GM23338 (cell line): Measurements from ENCODE around the gene SLC25A42. TPM values are rescaled to one million over a fixed set of nuclear protein-coding genes. Genes with fewer than 3 reads are reported as not detected.

Experiments used
- ATAC-seq: fragments of 200-7000 bp; cut with Tn5 transposase; 3 replicates; pipeline ENCODE4 v1.9.1; 2020
- DNase-seq: peaks from one replicate; pipeline ENCODE4 v3.0.0-alpha.2; 2015; ENCODE audit warnings: low spot score
- H2AFZ ChIP-seq: fragments of 200-600 bp; sonication (generic); 2 replicates; pipeline ENCODE4 v1.8.0; 2016; ENCODE audit warnings: antibody characterized with exemption, mild to moderate bottlenecking, moderate library complexity
- H3F3A ChIP-seq: fragments of 200-600 bp; sonication (generic); replicated peaks from 2 replicates; pipeline ENCODE4 v1.8.0; 2017; ENCODE audit warnings: antibody characterized with exemption, mixed run types, low read depth
- H3K27ac ChIP-seq: fragments of 200-600 bp; sonication (generic); 2 replicates; pipeline ENCODE4 v1.6.1; 2016; ENCODE audit warnings: low read depth
- H3K27me3 ChIP-seq: fragments of 200-600 bp; sonication (generic); 2 replicates; pipeline ENCODE4 v1.8.0; 2016; ENCODE audit warnings: mild to moderate bottlenecking, mixed run types, moderate library complexity; ENCODE audit not compliant: insufficient read depth
- H3K36me3 ChIP-seq: fragments of 200-600 bp; sonication (generic); 2 replicates; pipeline ENCODE4 v1.8.0; 2016; ENCODE audit warnings: mild to moderate bottlenecking; ENCODE audit not compliant: insufficient read depth
- H3K4me1 ChIP-seq: fragments of 200-600 bp; sonication (generic); 2 replicates; pipeline ENCODE4 v1.8.0; 2016; ENCODE audit warnings: mild to moderate bottlenecking, moderate library complexity; ENCODE audit not compliant: insufficient read depth
- H3K4me2 ChIP-seq: fragments of 200-600 bp; sonication (generic); 2 replicates; pipeline ENCODE4 v1.7.1; 2017; ENCODE audit warnings: mixed run types
- H3K4me3 ChIP-seq: fragments of 200-600 bp; sonication (generic); 2 replicates; pipeline ENCODE4 v1.6.1; 2016; ENCODE audit warnings: mixed run types
- H3K79me2 ChIP-seq: fragments of 200-600 bp; sonication (generic); replicated peaks from 2 replicates; pipeline ENCODE4 v1.8.0; 2017; ENCODE audit warnings: mild to moderate bottlenecking; ENCODE audit not compliant: insufficient read depth
- H3K9me2 ChIP-seq: fragments of 200-600 bp; sonication (generic); 2 replicates; pipeline ENCODE4 v1.8.0; 2017; ENCODE audit not compliant: insufficient read depth
- H4K20me1 ChIP-seq: fragments of 200-600 bp; sonication (generic); replicated peaks from 2 replicates; pipeline ENCODE4 v1.8.0; 2017; ENCODE audit warnings: mild to moderate bottlenecking; ENCODE audit not compliant: insufficient read depth
- H3K27ac Mint-ChIP-seq: 2 replicates; pipeline ENCODE4 v1.8.0; 2020; ENCODE audit warnings: inconsistent platforms, mild to moderate bottlenecking, moderate library complexity, mixed read lengths
- H3K27me3 Mint-ChIP-seq: 3 replicates; pipeline ENCODE4 v1.8.0; 2022; ENCODE audit warnings: low read depth, mild to moderate bottlenecking, moderate library complexity, mixed read lengths, inconsistent platforms; ENCODE audit not compliant: insufficient read depth, poor library complexity
- H3K36me3 Mint-ChIP-seq: 3 replicates; pipeline ENCODE4 v1.8.0; 2021; ENCODE audit warnings: low read depth, mild to moderate bottlenecking, inconsistent platforms, moderate library complexity, mixed read lengths
- H3K4me1 Mint-ChIP-seq: 3 replicates; pipeline ENCODE4 v1.8.0; 2020; ENCODE audit warnings: mild to moderate bottlenecking, inconsistent platforms, mixed read lengths
- H3K4me3 Mint-ChIP-seq: 3 replicates; pipeline ENCODE4 v1.8.0; 2021; ENCODE audit warnings: moderate library complexity, mild to moderate bottlenecking, inconsistent platforms, mixed read lengths
- H3K9me3 Mint-ChIP-seq: 3 replicates; pipeline ENCODE4 v1.8.0; 2020; ENCODE audit warnings: moderate library complexity, mild to moderate bottlenecking, inconsistent platforms, mixed read lengths
- CREB1 ChIP-seq: fragments of 250-450 bp; sonication (Bioruptor Pico); IDR thresholded peaks from 2 replicates; pipeline ENCODE4 v1.5.0; 2020; ENCODE audit warnings: low read depth, mild to moderate bottlenecking, moderate library complexity
- EZH2 ChIP-seq: fragments of 200-600 bp; sonication (generic); IDR thresholded peaks from one replicate; pipeline ENCODE4 v1.8.0; 2017; ENCODE audit warnings: antibody characterized with exemption, mild to moderate bottlenecking, low read depth; ENCODE audit not compliant: unreplicated experiment
- EZH2phosphoT487 ChIP-seq: fragments of 200-600 bp; sonication (generic); IDR thresholded peaks from one replicate; pipeline ENCODE4 v1.8.1; 2018; ENCODE audit warnings: antibody characterized with exemption; ENCODE audit not compliant: unreplicated experiment
- JUNB ChIP-seq: IDR thresholded peaks from one replicate; pipeline ENCODE4 v1.6.1; 2016; ENCODE audit warnings: antibody characterized with exemption; ENCODE audit not compliant: unreplicated experiment
- NANOG ChIP-seq: IDR thresholded peaks from 2 replicates; pipeline ENCODE4 v1.6.1; 2016; ENCODE audit warnings: antibody characterized with exemption, borderline replicate concordance
- POLR2AphosphoS5 ChIP-seq: IDR thresholded peaks from 2 replicates; pipeline ENCODE4 v1.6.1; 2016; ENCODE audit warnings: antibody characterized with exemption, low read depth
- REST ChIP-seq: IDR thresholded peaks from one replicate; pipeline ENCODE4 v1.6.1; 2018; ENCODE audit warnings: antibody characterized with exemption; ENCODE audit not compliant: unreplicated experiment
- STAT1 ChIP-seq: IDR thresholded peaks from one replicate; pipeline ENCODE4 v1.6.1; 2016; ENCODE audit warnings: antibody characterized with exemption; ENCODE audit not compliant: unreplicated experiment
- ZNF114 ChIP-seq: fragments of 250-450 bp; sonication (Bioruptor Pico); IDR thresholded peaks from 2 replicates; pipeline ENCODE4 v1.5.0; 2020; ENCODE audit warnings: mild to moderate bottlenecking, moderate library complexity
- ZNF331 ChIP-seq: fragments of 250-450 bp; sonication (Bioruptor Pico); IDR thresholded peaks from 2 replicates; pipeline ENCODE4 v1.5.0; 2020; ENCODE audit warnings: low read depth, mild to moderate bottlenecking, moderate library complexity
- polyA plus RNA-seq: library from polyadenylated mRNA; unstranded; fragments of >200 nt; fragmentation: Nextera tagmentation; extraction: Ambion mirVana; gene quantifications from 2 replicates; pipeline ENCODE4 v1.2.1, GENCODE V29; 2016
- total RNA-seq: library from RNA; depleted of rRNA; stranded (reverse); fragments of >200 nt; shearing (Covaris generic); gene quantifications from 2 replicates; pipeline ENCODE4 v1.2.3, GENCODE V29; 2014
- TF ChIP-seq, protein P1 (sequence below), 2 experiments: fragments of 200-600 bp in 1 of 2; sonication (generic) in 1 of 2; conservative IDR thresholded peaks; 2 replicates each; pipeline versions ENCODE4 v1.5.1 to v1.6.1; 2016 to 2017; ENCODE audit warnings: antibody characterized with exemption in 2 of 2, low read depth in 2 of 2, mild to moderate bottlenecking in 2 of 2, moderate library complexity in 1 of 2
- TF ChIP-seq, protein P2 (sequence below): IDR thresholded peaks from 2 replicates; pipeline ENCODE4 v1.6.1; 2016; ENCODE audit warnings: antibody characterized with exemption
- TF ChIP-seq, protein P3 (sequence below): fragments of 250-450 bp; sonication (Bioruptor Pico); IDR thresholded peaks from 2 replicates; pipeline ENCODE4 v1.5.0; 2020; ENCODE audit warnings: mild to moderate bottlenecking, moderate library complexity

The SLC25A42 gene
- total and polyA plus RNA-seq, 2 experiments from 2014 or later: 7.3 to 7.6 TPM

- Mint-ChIP-seq H3K4me1 (no peaks in the 10 kb centered on the region), H3K4me3 (no peak overlapping the region; the same call in 2 of the 3 replicates), H3K36me3 (no peaks in the 10 kb centered on the region), H3K27me3 (peaks cover 9% of the 10 kb centered on the region), H3K9me3 (no peaks in the 10 kb centered on the region), H3K27ac (no peak overlapping the region)
- H4K20me1 ChIP-seq: no peaks in the 10 kb centered on the region
- DNase-seq (no peak), ATAC-seq (no peak)
- no peaks in the 10 kb centered on the region for H3K36me3 ChIP-seq
- no peak overlapping the region for H3K4me2 ChIP-seq
- no peaks in the 10 kb centered on the region for H3K4me1 ChIP-seq
- 0 out of 2 replicates have a peak, but pooled peaks cover 4% of the 10 kb centered on the region for H3K9me2 ChIP-seq
- no peaks in the 10 kb centered on the region for H3K79me2 ChIP-seq
- no peak overlapping the region for H3K27ac ChIP-seq
- TF ChIP-seq STAT1 (no peak), CREB1 (CRISPR knock-in tag) (no peak), REST (no peak), ZNF114 (CRISPR knock-in tag) (no peak), JUNB (no peak), EZH2phosphoT487 (no peak), ZNF331 (CRISPR knock-in tag) (no peak), POLR2AphosphoS5 (no peak), EZH2 (no peak), NANOG (no peak)
- TF ChIP-seq, protein P1, sequence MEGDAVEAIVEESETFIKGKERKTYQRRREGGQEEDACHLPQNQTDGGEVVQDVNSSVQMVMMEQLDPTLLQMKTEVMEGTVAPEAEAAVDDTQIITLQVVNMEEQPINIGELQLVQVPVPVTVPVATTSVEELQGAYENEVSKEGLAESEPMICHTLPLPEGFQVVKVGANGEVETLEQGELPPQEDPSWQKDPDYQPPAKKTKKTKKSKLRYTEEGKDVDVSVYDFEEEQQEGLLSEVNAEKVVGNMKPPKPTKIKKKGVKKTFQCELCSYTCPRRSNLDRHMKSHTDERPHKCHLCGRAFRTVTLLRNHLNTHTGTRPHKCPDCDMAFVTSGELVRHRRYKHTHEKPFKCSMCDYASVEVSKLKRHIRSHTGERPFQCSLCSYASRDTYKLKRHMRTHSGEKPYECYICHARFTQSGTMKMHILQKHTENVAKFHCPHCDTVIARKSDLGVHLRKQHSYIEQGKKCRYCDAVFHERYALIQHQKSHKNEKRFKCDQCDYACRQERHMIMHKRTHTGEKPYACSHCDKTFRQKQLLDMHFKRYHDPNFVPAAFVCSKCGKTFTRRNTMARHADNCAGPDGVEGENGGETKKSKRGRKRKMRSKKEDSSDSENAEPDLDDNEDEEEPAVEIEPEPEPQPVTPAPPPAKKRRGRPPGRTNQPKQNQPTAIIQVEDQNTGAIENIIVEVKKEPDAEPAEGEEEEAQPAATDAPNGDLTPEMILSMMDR (conservative IDR thresholded peaks at IDR 0.05; ENCODE audit: low read depth in 2 of 2): no peak
- TF ChIP-seq, protein P2, sequence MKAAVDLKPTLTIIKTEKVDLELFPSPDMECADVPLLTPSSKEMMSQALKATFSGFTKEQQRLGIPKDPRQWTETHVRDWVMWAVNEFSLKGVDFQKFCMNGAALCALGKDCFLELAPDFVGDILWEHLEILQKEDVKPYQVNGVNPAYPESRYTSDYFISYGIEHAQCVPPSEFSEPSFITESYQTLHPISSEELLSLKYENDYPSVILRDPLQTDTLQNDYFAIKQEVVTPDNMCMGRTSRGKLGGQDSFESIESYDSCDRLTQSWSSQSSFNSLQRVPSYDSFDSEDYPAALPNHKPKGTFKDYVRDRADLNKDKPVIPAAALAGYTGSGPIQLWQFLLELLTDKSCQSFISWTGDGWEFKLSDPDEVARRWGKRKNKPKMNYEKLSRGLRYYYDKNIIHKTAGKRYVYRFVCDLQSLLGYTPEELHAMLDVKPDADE: no peak
- TF ChIP-seq, protein P3, sequence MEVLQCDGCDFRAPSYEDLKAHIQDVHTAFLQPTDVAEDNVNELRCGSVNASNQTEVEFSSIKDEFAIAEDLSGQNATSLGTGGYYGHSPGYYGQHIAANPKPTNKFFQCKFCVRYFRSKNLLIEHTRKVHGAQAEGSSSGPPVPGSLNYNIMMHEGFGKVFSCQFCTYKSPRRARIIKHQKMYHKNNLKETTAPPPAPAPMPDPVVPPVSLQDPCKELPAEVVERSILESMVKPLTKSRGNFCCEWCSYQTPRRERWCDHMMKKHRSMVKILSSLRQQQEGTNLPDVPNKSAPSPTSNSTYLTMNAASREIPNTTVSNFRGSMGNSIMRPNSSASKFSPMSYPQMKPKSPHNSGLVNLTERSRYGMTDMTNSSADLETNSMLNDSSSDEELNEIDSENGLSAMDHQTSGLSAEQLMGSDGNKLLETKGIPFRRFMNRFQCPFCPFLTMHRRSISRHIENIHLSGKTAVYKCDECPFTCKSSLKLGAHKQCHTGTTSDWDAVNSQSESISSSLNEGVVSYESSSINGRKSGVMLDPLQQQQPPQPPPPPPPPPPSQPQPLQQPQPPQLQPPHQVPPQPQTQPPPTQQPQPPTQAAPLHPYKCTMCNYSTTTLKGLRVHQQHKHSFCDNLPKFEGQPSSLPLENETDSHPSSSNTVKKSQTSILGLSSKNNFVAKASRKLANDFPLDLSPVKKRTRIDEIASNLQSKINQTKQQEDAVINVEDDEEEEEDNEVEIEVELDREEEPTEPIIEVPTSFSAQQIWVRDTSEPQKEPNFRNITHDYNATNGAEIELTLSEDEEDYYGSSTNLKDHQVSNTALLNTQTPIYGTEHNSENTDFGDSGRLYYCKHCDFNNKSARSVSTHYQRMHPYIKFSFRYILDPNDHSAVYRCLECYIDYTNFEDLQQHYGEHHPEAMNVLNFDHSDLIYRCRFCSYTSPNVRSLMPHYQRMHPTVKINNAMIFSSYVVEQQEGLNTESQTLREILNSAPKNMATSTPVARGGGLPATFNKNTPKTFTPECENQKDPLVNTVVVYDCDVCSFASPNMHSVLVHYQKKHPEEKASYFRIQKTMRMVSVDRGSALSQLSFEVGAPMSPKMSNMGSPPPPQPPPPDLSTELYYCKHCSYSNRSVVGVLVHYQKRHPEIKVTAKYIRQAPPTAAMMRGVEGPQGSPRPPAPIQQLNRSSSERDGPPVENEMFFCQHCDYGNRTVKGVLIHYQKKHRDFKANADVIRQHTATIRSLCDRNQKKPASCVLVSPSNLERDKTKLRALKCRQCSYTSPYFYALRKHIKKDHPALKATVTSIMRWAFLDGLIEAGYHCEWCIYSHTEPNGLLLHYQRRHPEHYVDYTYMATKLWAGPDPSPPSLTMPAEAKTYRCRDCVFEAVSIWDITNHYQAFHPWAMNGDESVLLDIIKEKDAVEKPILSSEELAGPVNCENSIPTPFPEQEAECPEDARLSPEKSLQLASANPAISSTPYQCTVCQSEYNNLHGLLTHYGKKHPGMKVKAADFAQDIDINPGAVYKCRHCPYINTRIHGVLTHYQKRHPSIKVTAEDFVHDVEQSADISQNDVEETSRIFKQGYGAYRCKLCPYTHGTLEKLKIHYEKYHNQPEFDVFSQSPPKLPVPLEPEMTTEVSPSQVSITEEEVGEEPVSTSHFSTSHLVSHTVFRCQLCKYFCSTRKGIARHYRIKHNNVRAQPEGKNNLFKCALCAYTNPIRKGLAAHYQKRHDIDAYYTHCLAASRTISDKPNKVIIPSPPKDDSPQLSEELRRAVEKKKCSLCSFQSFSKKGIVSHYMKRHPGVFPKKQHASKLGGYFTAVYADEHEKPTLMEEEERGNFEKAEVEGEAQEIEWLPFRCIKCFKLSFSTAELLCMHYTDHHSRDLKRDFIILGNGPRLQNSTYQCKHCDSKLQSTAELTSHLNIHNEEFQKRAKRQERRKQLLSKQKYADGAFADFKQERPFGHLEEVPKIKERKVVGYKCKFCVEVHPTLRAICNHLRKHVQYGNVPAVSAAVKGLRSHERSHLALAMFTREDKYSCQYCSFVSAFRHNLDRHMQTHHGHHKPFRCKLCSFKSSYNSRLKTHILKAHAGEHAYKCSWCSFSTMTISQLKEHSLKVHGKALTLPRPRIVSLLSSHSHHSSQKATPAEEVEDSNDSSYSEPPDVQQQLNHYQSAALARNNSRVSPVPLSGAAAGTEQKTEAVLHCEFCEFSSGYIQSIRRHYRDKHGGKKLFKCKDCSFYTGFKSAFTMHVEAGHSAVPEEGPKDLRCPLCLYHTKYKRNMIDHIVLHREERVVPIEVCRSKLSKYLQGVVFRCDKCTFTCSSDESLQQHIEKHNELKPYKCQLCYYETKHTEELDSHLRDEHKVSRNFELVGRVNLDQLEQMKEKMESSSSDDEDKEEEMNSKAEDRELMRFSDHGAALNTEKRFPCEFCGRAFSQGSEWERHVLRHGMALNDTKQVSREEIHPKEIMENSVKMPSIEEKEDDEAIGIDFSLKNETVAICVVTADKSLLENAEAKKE (CRISPR knock-in tag): no peak
- H3F3A ChIP-seq: no peaks in the 10 kb centered on the region
- H3K27me3 ChIP-seq: peaks cover 15% of the 10 kb centered on the region; the same call in 1 of the 2 replicates
- H3K4me3 ChIP-seq: no peak overlapping the region
- H2AFZ ChIP-seq: no peak overlapping the region
These were observed 15.8 kb downstream of the SLC25A42 start for GRCh38 chr19:19079571-19079970.
